K562 (cell line): ENCODE data around the gene TBXAS1. TPM values are rescaled to one million over a fixed set of nuclear protein-coding genes. Genes with fewer than 3 reads are reported as not detected.

Experiments
- ATAC-seq: fragments of 200-7000 bp; cut with Tn5 transposase; 3 replicates; pipeline ENCODE4 v1.9.1; 2020; ENCODE audit warnings: moderate library complexity
- BruUV-seq: library from RNA; stranded (reverse); fragments of 400-500 nt; replicated peaks from 2 replicates; lab custom pipeline; 2021; lab: Mats Ljungman, UMichigan
- CTCF ChIA-PET: fragments of 300-600 bp; formaldehyde crosslinking; extraction: SDS; loops from one replicate; lab custom pipeline; 2021; ENCODE audit warnings: low intra/inter-chr PET ratio; lab: Yijun Ruan, JAX
- POLR2A ChIA-PET: fragments of 300-600, 350-650 bp; sonication (Branson Sonifier 250); formaldehyde crosslinking; extraction: SDS; loops from one replicate; lab custom pipeline; 2021; ENCODE audit warnings: antibody characterized with exemption, inconsistent platforms; lab: Yijun Ruan, JAX
- DNase-seq, 4 experiments: peaks; one replicate each; pipeline versions ENCODE4 v3.0.0 to v3.0.0-alpha.2; 2011 to 2018; ENCODE audit warnings: low spot score in 3 of 4, mixed read lengths in 3 of 4; ENCODE audit errors: extremely low read depth in 1 of 4
- FAIRE-seq: peaks from 2 replicates; lab custom pipeline; 2011; peaks lifted over from hg19 to GRCh38; lab: Jason Lieb, UNC
- H2AFZ ChIP-seq: 2 replicates; pipeline ENCODE4 v1.6.0; 2011; ENCODE audit warnings: low read depth, low read length, control low read depth, inconsistent platforms
- H3K27ac ChIP-seq: fragments of 200-600 bp; 3 replicates; pipeline ENCODE4 v1.8.0; 2011; ENCODE audit warnings: low read depth, mild to moderate bottlenecking, control low read depth, inconsistent platforms, low read length, moderate library complexity, mixed read lengths; ENCODE audit errors: extremely low read depth
- H3K27me3 ChIP-seq, 2 experiments: fragments of 300-600 bp in 1 of 2; 2 replicates in 1 of 2; 3 replicates in 1 of 2; pipeline versions ENCODE4 v1.6.0 to v1.8.0; 2011; ENCODE audit warnings: inconsistent platforms in 2 of 2, low read length in 2 of 2, mild to moderate bottlenecking in 1 of 2, mixed read lengths in 1 of 2, moderate library complexity in 1 of 2; ENCODE audit not compliant: control insufficient read depth in 2 of 2, insufficient read depth in 2 of 2
- H3K36me3 ChIP-seq: fragments of 300-600 bp; 3 replicates; pipeline ENCODE4 v1.8.0; 2011; ENCODE audit warnings: mild to moderate bottlenecking, low read length, inconsistent platforms; ENCODE audit not compliant: control insufficient read depth, insufficient read depth
- H3K4me1 ChIP-seq, 2 experiments: fragments of 200-600 bp in 1 of 2; replicated peaks in 1 of 2; 2 replicates in 1 of 2; 3 replicates in 1 of 2; pipeline versions ENCODE4 v1.5.1 to v1.8.0; 2011; ENCODE audit warnings: inconsistent platforms in 2 of 2, low read length in 2 of 2, mild to moderate bottlenecking in 1 of 2, mixed read lengths in 1 of 2, moderate library complexity in 1 of 2; ENCODE audit not compliant: control insufficient read depth in 2 of 2, insufficient read depth in 2 of 2
- H3K4me2 ChIP-seq: 2 replicates; pipeline ENCODE4 v1.6.1; 2011; ENCODE audit warnings: low read length, control low read depth, inconsistent platforms, mixed read lengths; ENCODE audit not compliant: insufficient read depth
- H3K4me3 ChIP-seq: fragments of 200-600 bp; sonication (generic), shearing (Covaris generic); 2 replicates; pipeline ENCODE4 v1.5.1; 2016; ENCODE audit warnings: control low read depth, inconsistent platforms
- H3K79me2 ChIP-seq: fragments of 200-600 bp; 3 replicates; pipeline ENCODE4 v1.8.0; 2011; ENCODE audit warnings: low read length, inconsistent platforms; ENCODE audit not compliant: control insufficient read depth, insufficient read depth
- H3K9ac ChIP-seq, 2 experiments: 2 replicates each; pipeline versions ENCODE4 v1.6.0 to v1.6.1; 2011; ENCODE audit warnings: low read depth in 2 of 2, low read length in 2 of 2, control low read depth in 1 of 2, inconsistent platforms in 1 of 2, mild to moderate bottlenecking in 1 of 2, mixed read lengths in 1 of 2; ENCODE audit not compliant: insufficient read depth in 1 of 2
- H3K9me1 ChIP-seq: one replicate; pipeline ENCODE4 v1.6.0; 2011; ENCODE audit warnings: inconsistent platforms, mild to moderate bottlenecking, low read length, moderate library complexity; ENCODE audit not compliant: control insufficient read depth, insufficient read depth
- H3K9me3 ChIP-seq: replicated peaks from 2 replicates; pipeline ENCODE4 v1.5.1; 2011; ENCODE audit warnings: low read depth, low read length, inconsistent platforms; ENCODE audit not compliant: control insufficient read depth, insufficient read depth
- H4K20me1 ChIP-seq: replicated peaks from 2 replicates; pipeline ENCODE4 v1.6.1; 2011; ENCODE audit warnings: low read length, inconsistent platforms, mixed read lengths; ENCODE audit not compliant: control insufficient read depth, insufficient read depth
- HOMEZ ChIP-seq: fragments of 250-450 bp; sonication (Bioruptor Pico); IDR thresholded peaks from 2 replicates; pipeline ENCODE4 v1.4.0; 2020; ENCODE audit warnings: mild to moderate bottlenecking, moderate library complexity
- NR2C1 ChIP-seq, 2 experiments: fragments of 450-650 bp; IDR thresholded peaks; 2 replicates each; pipeline ENCODE4 v1.6.1; 2017; ENCODE audit warnings: mild to moderate bottlenecking in 2 of 2, antibody characterized with exemption in 1 of 2, inconsistent platforms in 1 of 2, missing compliant biosample characterization in 1 of 2, missing genetic modification characterization in 1 of 2
- PRDM10 ChIP-seq: fragments of 450-650 bp; IDR thresholded peaks from 2 replicates; pipeline ENCODE4 v1.6.1; 2018; ENCODE audit not compliant: partially characterized antibody
- ZNF124 ChIP-seq: sonication (generic); formaldehyde crosslinking; IDR thresholded peaks from 2 replicates; pipeline ENCODE4 v1.8.1; 2022; ENCODE audit warnings: missing genetic modification reagents
- WGBS: fragments of 100-300 bp; shearing (Covaris generic); methylation state at CpG from one replicate; pipeline ENCODE4 v1.1.6; 2016; ENCODE audit warnings: low coverage, mixed read lengths; ENCODE audit not compliant: insufficient coverage; ENCODE audit errors: missing lambda C conversion rate; 5-methylcytosine and 5-hydroxymethylcytosine counted together
- in situ Hi-C: fragments of 300-500 bp; cut with MboI; formaldehyde crosslinking; loops from 4 replicates; pipeline ENCODE4 v1.15.0; 2018; ENCODE audit warnings: inconsistent platforms, mixed read lengths
- intact Hi-C: fragments of 100-400 bp; cut with micrococcal nuclease; formaldehyde crosslinking; loops from 2 replicates; pipeline ENCODE4 v1.14.2; 2022
- polyA plus RNA-seq, 8 experiments: library from polyadenylated mRNA; depleted of rRNA in 4 of 8; stranded (reverse) in 5 of 8; unstranded in 3 of 8; fragments of >200 nt; fragmentation: Nextera tagmentation in 2 of 8; fragmentation: Illumina TruSeq in 1 of 8; extraction: Ambion mirVana in 2 of 8; extraction: Trizol in 1 of 8; gene quantifications; 2 replicates each; pipeline versions ENCODE4 v1.2.1 to v1.2.3, GENCODE V29; 2011 to 2014; ENCODE audit warnings: inconsistent platforms in 1 of 8, missing spikeins in 1 of 8
- total RNA-seq, 7 experiments: library from RNA; depleted of rRNA in 6 of 7; stranded (reverse); fragments of >200 nt in 6 of 7; fragmentation: Illumina TruSeq in 2 of 7; extraction: Trizol in 2 of 7; gene quantifications; 2 replicates each; pipeline versions ENCODE4 v1.2.1 to v1.2.3, GENCODE V29; 2011 to 2021; ENCODE audit warnings: low replicate concordance in 1 of 7

TBXAS1 gene
- total and polyA plus RNA-seq, 9 of the 15 experiments (the other 6 are each of a cell fraction or from before 2014, with no cell fraction given): 1.1 to 8.3 (median 1.9) TPM

GRCh38 chr7:140019172-140019571, 190.1 kb downstream of the TBXAS1 start:
- peak; percentile 36 for ATAC-seq
- Histone ChIP-seq H3K79me2 (no peaks in the 10 kb centered on the region), H3K9me3 (no peaks in the 10 kb centered on the region), H3K9me1 (no peaks in the 10 kb centered on the region), H2AFZ (peak overlapping the region; percentile 12; the same call in 1 of the 2 replicates), H3K4me2 (no peak overlapping the region; the same call in 1 of the 2 replicates), H4K20me1 (peaks cover 10% of the 10 kb centered on the region; the same call in 1 of the 2 replicates), H3K36me3 (peaks cover under 1% of the 10 kb centered on the region; the same call in 1 of the 3 replicates), H3K4me3 (no peak overlapping the region), H3K27ac (no peak overlapping the region), H3K27me3 (peaks cover 13 to 27% of the 10 kb centered on the region in 2 experiments; a peak in 4 of 5 replicates), H3K9ac (peak overlapping the region in 1 of 2 experiments; percentile 59; a peak in 2 of 4 replicates), H3K4me1 (peaks cover 0 to 16% of the 10 kb centered on the region in 2 experiments; a peak in 1 of 5 replicates)
- BruUV-seq: no TSS peak
- WGBS: 5% methylated on average over 11 of the region's 11 CpGs
- no peak for FAIRE-seq
- intact Hi-C loops (no loop called here), in situ Hi-C loops (no loop called here)
- POLR2A ChIA-PET: interaction anchor here (0.6 to 2.5 kb wide), 7 partner anchors 11 to 439 kb away, joined by 3 to 13 read pairs (median 4); no protein-coding TSS in a partner anchor
- no peak for DNase-seq
- TF ChIP-seq HOMEZ (no peak), PRDM10 (peak; percentile 83), ZNF124 (no peak), NR2C1 (IDR thresholded peaks at IDR 0.05) (no peak), NR2C1 (tag; IDR thresholded peaks at IDR 0.05) (peak; percentile 18; the same call in 1 of the 2 replicates)
- CTCF ChIA-PET: no interaction called here
